Neuron (in vitro differentiated cells): ENCODE data around the gene IL19.

ENCODE experiments used
- H2AFZ ChIP-seq: one replicate; pipeline ENCODE4 v1.6.1; 2013; ENCODE audit warnings: low read depth, mild to moderate bottlenecking, inconsistent platforms, low read length, moderate library complexity
- H3K27me3 ChIP-seq: one replicate; pipeline ENCODE4 v1.6.1; 2013; ENCODE audit warnings: low read length; ENCODE audit not compliant: insufficient read depth
- H3K36me3 ChIP-seq: one replicate; pipeline ENCODE4 v1.6.1; 2013; ENCODE audit warnings: low read length; ENCODE audit not compliant: insufficient read depth
- H3K4me1 ChIP-seq: one replicate; pipeline ENCODE4 v1.6.1; 2013; ENCODE audit warnings: low read length; ENCODE audit not compliant: insufficient read depth
- H3K4me3 ChIP-seq: 2 replicates; pipeline ENCODE4 v1.5.1; 2013; ENCODE audit warnings: mild to moderate bottlenecking, low read length, moderate library complexity
- H3K9me3 ChIP-seq: one replicate; pipeline ENCODE4 v1.6.1; 2013; ENCODE audit warnings: low read length

Gene IL19

DNA sequence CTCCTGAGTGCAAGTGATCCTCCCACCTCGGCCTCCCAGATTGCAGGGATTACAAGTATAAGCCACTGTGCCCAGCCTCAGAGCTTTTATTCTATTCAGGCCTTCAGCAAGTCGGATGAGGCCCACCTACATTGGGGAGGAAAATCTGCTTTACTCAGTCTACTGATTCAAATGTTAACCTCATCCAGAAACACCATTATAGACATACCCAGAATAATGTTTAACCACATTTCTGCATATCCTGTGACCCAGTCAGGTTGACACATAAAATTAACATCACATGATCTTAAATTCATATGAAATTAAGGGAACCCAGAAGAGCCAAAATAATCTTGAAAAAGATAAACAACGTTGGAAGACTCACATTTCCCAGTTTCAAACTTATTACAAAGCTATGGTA, 109.7 kb downstream of the IL19 start:
- H2AFZ ChIP-seq, result no peak overlapping the region
- H3K4me1 ChIP-seq, result no peaks in the 10 kb centered on the region
- H3K36me3 ChIP-seq, result no peaks in the 10 kb centered on the region
- H3K4me3 ChIP-seq, result no peak overlapping the region
- no peaks in the 10 kb centered on the region for H3K9me3 ChIP-seq
- H3K27me3 ChIP-seq, result no peaks in the 10 kb centered on the region

DNA sequence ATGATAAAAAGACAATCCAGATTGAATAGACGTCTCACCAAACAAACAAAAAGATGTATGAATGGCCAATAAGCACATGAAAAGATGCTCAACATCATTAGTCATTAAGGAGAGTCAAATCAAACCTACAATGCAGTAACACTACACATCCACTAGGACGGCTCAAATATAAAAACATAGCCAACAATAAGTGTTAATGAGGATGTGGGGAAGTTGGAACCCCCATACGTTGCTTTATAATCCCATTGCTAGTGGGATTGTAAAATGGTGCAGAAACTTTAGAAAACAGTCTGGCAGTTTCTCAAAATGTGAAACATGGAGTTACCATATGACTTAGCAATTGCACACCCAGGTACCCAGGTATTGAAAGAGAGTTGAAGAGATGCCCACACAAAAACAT, 112.0 kb downstream of the IL19 start:
- H3K9me3 ChIP-seq, result no peaks in the 10 kb centered on the region
- H3K4me1 ChIP-seq, result no peaks in the 10 kb centered on the region
- H3K27me3 ChIP-seq, result peaks cover 2% of the 10 kb centered on the region
- H3K4me3 ChIP-seq, result no peak overlapping the region
- no peak overlapping the region for H2AFZ ChIP-seq
- no peaks in the 10 kb centered on the region for H3K36me3 ChIP-seq

DNA sequence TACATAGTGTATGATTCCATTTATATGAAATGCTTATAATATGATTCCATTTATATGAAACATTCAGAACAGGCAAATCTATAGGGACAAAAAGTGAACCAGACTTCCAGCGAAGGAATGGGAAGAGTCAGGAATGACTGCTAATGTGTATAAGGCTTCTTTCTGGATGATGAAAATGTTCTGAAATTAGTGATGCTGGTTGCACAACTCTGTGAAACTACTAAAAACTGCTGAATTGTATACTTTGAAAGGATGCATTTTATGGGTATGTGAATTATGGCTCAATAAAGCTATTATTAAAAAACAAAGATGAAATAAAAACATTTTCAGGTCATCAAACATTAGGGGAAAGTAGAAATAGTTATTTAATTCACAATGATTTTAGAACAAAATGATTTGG, 112.6 kb downstream of the IL19 start:
- peaks cover 2% of the 10 kb centered on the region for H3K27me3 ChIP-seq

DNA sequence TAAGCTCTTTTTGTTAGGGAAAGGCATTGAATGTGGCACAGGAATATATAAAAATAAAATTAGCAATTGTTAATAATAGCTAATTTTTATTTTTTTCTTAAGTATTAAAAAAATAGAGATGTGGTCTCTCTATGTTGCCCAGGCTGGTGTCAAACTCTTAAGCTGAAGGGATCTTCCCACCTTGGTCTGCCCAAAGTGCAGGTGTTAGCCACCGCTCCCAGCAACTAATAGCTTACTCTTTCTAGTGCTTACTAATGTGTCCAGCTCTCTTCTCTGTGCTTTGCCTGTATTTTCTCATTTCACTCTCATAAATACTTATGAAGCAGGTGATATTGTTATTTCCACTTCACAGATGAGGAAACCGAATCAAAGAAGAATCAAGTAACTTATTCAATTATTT, 113.3 kb downstream of the IL19 start:
- Histone ChIP-seq H2AFZ (no peak overlapping the region), H3K9me3 (no peaks in the 10 kb centered on the region), H3K4me3 (no peak overlapping the region), H3K4me1 (no peaks in the 10 kb centered on the region), H3K27me3 (peaks cover 2% of the 10 kb centered on the region), H3K36me3 (no peaks in the 10 kb centered on the region)

More for the DNA sequence above, 112.6 kb downstream of the IL19 start:
- Histone ChIP-seq H3K4me3 (no peak overlapping the region), H2AFZ (no peak overlapping the region), H3K4me1 (no peaks in the 10 kb centered on the region), H3K36me3 (no peaks in the 10 kb centered on the region), H3K9me3 (no peaks in the 10 kb centered on the region)

DNA sequence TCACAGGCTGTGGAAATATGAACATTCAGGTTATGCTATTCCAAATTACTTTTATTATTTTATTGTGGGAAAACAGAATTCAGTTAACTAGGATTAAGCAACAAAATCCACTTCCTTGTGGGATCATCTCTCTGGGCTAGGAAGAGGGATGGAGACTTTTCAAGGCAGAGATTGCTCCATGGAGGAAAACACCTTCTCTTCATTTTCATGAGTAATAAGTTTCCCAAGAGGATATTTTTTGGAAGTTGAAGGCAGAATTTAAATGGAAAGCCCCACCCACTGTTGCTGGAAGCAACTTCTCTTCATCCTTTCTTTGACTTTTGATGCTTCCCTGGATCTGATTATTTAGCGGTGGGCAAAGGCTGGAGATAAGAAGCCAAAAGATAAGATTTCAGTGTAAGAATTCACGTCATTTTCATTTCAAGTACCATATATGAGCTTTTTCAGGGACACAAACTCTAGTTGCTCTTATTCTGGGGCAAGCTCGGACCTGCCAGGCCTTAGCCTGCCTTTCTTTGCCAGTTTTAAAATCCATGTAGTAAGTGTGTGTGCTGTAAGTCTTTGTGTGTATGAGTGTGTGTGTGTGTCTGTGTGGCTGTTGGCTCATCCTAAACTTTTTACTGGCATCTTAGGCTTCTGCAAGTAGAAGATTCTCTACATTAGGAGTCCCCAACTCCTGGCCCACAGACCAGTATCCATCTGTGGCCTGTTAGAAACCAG, 114.9 kb downstream of the IL19 start:
- no peak overlapping the region for H2AFZ ChIP-seq
- no peaks in the 10 kb centered on the region for H3K4me1 ChIP-seq
- H3K36me3 ChIP-seq, result no peaks in the 10 kb centered on the region
- H3K4me3 ChIP-seq, result no peak overlapping the region
- H3K9me3 ChIP-seq, result no peaks in the 10 kb centered on the region
- peaks cover 9% of the 10 kb centered on the region for H3K27me3 ChIP-seq

DNA sequence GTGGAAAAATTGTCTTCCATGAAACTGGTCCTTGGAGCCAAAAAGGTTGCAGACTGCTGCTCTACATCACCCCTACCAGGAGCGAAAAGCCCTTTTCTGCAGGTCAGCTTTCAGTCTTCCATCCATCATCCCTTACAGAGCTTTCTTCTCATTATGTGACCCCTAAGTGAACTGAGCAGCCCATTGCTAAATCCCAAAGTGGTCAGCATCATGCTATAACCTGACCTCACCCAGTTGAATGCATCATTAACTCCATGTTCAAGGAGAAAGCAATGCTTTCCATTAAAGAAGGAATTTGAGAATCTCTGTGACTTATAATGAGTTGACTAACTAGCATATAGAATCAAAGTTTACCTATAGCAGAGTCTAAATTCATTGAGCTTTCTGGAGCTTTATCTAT, 116.3 kb downstream of the IL19 start:
- Histone ChIP-seq H3K4me3 (no peak overlapping the region), H2AFZ (no peak overlapping the region), H3K9me3 (no peaks in the 10 kb centered on the region), H3K4me1 (no peaks in the 10 kb centered on the region), H3K27me3 (peaks cover 9% of the 10 kb centered on the region), H3K36me3 (no peaks in the 10 kb centered on the region)

DNA sequence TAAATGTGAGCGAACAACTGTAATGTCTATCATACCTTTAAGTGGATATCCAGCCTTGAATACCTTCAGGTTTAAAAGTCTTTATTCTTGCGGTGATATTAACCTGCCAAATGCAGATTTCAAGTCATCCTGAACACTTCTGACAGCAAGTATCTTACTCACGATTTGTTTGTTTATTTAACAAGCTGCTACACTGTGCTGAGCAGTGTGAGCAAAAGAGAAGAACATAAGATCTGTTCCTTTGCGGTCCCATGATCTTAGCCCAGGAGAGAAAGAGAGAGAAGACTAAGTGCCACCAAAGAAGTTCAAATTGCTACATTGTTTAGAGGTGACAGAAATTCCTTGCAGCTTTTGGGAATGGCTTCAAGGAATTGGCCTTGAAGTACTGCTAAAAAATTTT, 117.1 kb downstream of the IL19 start:
- Histone ChIP-seq H3K36me3 (no peaks in the 10 kb centered on the region), H3K9me3 (no peaks in the 10 kb centered on the region), H3K4me3 (no peak overlapping the region), H2AFZ (no peak overlapping the region), H3K4me1 (no peaks in the 10 kb centered on the region), H3K27me3 (peaks cover 9% of the 10 kb centered on the region)

DNA sequence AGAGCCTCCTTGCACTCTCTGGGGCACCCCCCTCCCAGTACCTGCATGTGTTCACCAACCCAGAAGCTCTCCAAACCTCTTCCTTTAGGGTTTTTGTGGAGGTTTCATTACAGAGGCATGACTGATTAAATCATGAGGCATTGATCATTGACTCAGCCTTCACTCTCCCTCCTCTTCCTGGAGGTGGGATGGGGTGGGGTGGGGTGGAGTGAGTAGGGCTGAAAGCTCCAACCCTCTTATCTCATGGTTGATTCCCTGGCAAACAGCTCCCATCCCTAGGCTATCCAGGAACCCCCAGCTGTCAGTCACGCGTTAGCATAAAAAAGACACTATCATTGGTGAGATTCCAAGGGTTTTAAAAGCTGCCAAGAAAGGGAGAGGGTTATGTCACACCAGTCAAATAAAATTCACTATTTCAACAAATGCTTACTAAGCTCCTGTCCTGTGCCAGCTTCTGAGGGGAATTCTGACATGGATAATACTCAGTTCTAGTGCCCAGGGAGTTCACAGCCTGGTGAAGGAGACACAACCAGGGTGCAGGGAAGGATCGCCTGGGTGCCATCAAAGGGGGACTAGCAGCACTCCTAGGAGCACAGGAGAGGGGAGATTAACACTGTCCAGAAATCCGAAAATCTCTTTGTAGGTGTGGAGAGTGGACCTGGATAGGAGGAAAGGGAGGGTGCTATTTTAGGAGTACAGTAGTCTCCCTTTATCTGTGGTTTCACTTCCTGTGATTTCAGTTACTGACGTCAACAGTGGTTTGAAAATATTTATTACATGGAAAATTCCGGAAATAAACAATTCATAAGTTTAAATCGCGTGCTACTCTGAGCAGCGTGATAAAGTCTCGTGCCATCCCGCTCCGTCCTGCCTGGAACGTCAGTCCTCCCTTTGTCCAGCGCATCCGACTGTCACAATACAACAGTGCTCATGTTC, 119.8 kb downstream of the IL19 start:
- Histone ChIP-seq H3K36me3 (no peaks in the 10 kb centered on the region), H3K27me3 (peaks cover 13% of the 10 kb centered on the region), H2AFZ (no peak overlapping the region), H3K4me1 (no peaks in the 10 kb centered on the region), H3K9me3 (no peaks in the 10 kb centered on the region), H3K4me3 (no peak overlapping the region)

DNA sequence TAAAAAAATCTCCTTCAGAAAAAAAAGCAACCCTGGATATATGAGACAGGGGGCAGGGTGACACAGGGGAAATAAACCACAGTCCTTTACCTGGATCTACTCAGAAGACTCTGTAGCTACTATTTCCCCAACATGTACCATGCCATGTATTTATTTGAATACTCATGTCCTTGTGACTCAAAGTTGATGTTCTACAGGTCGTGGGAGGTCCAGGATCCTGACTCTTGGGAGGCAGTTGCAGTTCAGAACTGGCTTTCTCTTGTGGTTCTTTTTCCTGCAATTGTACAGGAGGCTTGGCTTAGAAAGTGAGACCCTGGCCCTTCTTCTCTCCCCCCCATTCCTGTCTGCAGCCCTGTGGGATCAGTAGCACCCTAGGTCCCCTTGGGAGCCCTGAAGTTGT, 120.8 kb downstream of the IL19 start:
- no peaks in the 10 kb centered on the region for H3K4me1 ChIP-seq
- H3K27me3 ChIP-seq, result peaks cover 13% of the 10 kb centered on the region
- H3K9me3 ChIP-seq, result no peaks in the 10 kb centered on the region
- no peak overlapping the region for H2AFZ ChIP-seq
- no peaks in the 10 kb centered on the region for H3K36me3 ChIP-seq
- H3K4me3 ChIP-seq, result no peak overlapping the region
